ENCODE measurements around the gene TRIM3. TPM values are rescaled to one million over a fixed set of nuclear protein-coding genes. Genes with fewer than 3 reads are reported as not detected.
A peak's percentile ranks its signal among the peaks of the same experiment; 100 is the strongest.

Gene TRIM3
- total and polyA plus RNA-seq, 12 donors, result 6.3 to 14.6 (median 9.4) TPM

- no peak overlapping the region for H3K27ac ChIP-seq
- H3K27me3 ChIP-seq, result no peaks in the 10 kb centered on the region
- H3K36me3 ChIP-seq, result peaks cover 0 to 86% (median 19%) of the 10 kb centered on the region in 9 donors
- H3K9me3 ChIP-seq, result no peaks in the 10 kb centered on the region
- TF ChIP-seq, protein P1, sequence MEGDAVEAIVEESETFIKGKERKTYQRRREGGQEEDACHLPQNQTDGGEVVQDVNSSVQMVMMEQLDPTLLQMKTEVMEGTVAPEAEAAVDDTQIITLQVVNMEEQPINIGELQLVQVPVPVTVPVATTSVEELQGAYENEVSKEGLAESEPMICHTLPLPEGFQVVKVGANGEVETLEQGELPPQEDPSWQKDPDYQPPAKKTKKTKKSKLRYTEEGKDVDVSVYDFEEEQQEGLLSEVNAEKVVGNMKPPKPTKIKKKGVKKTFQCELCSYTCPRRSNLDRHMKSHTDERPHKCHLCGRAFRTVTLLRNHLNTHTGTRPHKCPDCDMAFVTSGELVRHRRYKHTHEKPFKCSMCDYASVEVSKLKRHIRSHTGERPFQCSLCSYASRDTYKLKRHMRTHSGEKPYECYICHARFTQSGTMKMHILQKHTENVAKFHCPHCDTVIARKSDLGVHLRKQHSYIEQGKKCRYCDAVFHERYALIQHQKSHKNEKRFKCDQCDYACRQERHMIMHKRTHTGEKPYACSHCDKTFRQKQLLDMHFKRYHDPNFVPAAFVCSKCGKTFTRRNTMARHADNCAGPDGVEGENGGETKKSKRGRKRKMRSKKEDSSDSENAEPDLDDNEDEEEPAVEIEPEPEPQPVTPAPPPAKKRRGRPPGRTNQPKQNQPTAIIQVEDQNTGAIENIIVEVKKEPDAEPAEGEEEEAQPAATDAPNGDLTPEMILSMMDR (IDR thresholded peaks at IDR 0.05), result no peak
- 90 to 91% methylated on average over 3 of the region's 3 CpGs for WGBS, 2 donors
- intact Hi-C loops (cut with DNase I), result no loop called here
- peaks cover 5 to 24% (median 16%) of the 10 kb centered on the region in 9 donors for H3K4me1 ChIP-seq
- DNase-seq (no peak), ATAC-seq (no peak)
- H3K4me3 ChIP-seq, result no peak overlapping the region
These were observed 11.9 kb upstream of the TRIM3 start for GRCh38 chr11:6485661-6486060.

GRCh38 chr11:6483015-6483414 lies 9.3 kb upstream of the TRIM3 start:
- DNase-seq, result no peak
- Histone ChIP-seq H3K27ac (peak overlapping the region in 1 of 10 donors; percentile 90), H3K36me3 (peaks cover 0 to 74% (median 31%) of the 10 kb centered on the region in 9 donors), H3K9me3 (no peaks in the 10 kb centered on the region), H3K4me1 (peaks cover 7 to 36% (median 27%) of the 10 kb centered on the region in 9 donors), H3K27me3 (no peaks in the 10 kb centered on the region), H3K4me3 (peak overlapping the region in 1 of 10 donors; percentile 74)
- 87 to 93% methylated on average over 6 of the region's 6 CpGs for WGBS, 2 donors
- TF ChIP-seq, protein P1 (IDR thresholded peaks at IDR 0.05), result no peak
- no peak for ATAC-seq
- intact Hi-C loops (cut with DNase I), result loop anchor here in 3 of 10 donors (5.0 kb wide), 3 partner anchors 119 to 199 kb away; partner anchors contain the start of genes ILK (in 2 of the 3), RRP8 (in 2 of the 3) and MRPL17 (in 1 of the 3)

DNA sequence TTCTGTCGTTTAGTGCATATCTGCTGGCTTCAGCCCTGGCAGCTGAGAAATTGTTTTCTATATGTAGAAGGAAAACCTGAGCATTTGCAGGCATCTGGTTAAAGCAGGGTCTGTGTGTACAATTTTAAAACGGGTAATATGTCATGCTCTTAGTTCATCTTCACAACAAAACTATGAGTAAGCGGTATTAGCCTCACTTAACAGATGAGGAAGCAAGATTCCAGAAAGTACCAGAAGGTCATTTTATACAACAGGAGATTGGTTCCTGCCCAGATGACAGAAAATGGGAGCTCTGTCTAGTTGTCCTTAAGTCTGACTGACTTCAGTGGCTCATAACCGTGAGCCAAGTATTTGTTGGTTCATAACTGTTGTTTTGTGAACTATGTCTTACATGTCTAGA lies 8.7 kb upstream of the TRIM3 start:
- TF ChIP-seq, protein P1 (IDR thresholded peaks at IDR 0.05), result no peak
- intact Hi-C loops (cut with DNase I), result loop anchor here in 3 of 10 donors (5.0 kb wide), 3 partner anchors 120 to 200 kb away; partner anchors contain the start of genes ILK (in 2 of the 3), RRP8 (in 2 of the 3) and MRPL17 (in 1 of the 3)
- Histone ChIP-seq H3K4me3 (peak overlapping the region; percentile 68 to 90 (median 80)), H3K4me1 (peaks cover 7 to 36% (median 27%) of the 10 kb centered on the region in 9 donors), H3K27me3 (no peaks in the 10 kb centered on the region), H3K36me3 (peaks cover 0 to 72% (median 35%) of the 10 kb centered on the region in 9 donors), H3K27ac (peak overlapping the region in 6 of 10 donors; percentile 85 to 94 (median 90)), H3K9me3 (no peaks in the 10 kb centered on the region)
- DNase-seq, result no peak
- 74 to 77% methylated on average over 4 of the region's 4 CpGs for WGBS, 2 donors
- ATAC-seq, result no peak

- no peaks in the 10 kb centered on the region for H3K9me3 ChIP-seq
- 2 to 5% methylated on average over 13 of the region's 13 CpGs for WGBS, 2 donors
- H3K4me3 ChIP-seq, result peak overlapping the region; percentile 68 to 90 (median 80)
- no peak for DNase-seq
- TF ChIP-seq, protein P1 (IDR thresholded peaks at IDR 0.05), result no peak
- intact Hi-C loops (cut with DNase I), result loop anchor here in 3 of 10 donors (5.0 kb wide), 3 partner anchors 120 to 200 kb away; partner anchors contain the start of genes ILK (in 2 of the 3), RRP8 (in 2 of the 3) and MRPL17 (in 1 of the 3)
- peaks cover 7 to 36% (median 27%) of the 10 kb centered on the region in 9 donors for H3K4me1 ChIP-seq
- H3K27ac ChIP-seq, result peak overlapping the region in 9 of 10 donors; percentile 85 to 94 (median 90)
- no peaks in the 10 kb centered on the region for H3K27me3 ChIP-seq
- peaks cover 0 to 72% (median 38%) of the 10 kb centered on the region in 9 donors for H3K36me3 ChIP-seq
- ATAC-seq, result peak in 4 of 8 donors; percentile 0 to 33 (median 9)
These were observed 8.2 kb upstream of the TRIM3 start for GRCh38 chr11:6481924-6482275.
